GM04503 (cell line): ENCODE results near the gene PHACTR1.
"Not testable (repeated sequence)": the region's sequence is repeated elsewhere in the genome, so short reads cannot be mapped to it uniquely, and the experiment has no call there.

Source experiments
- DNase-seq: peaks from one replicate; pipeline ENCODE4 v3.0.0-alpha.2; 2012; ENCODE audit warnings: low read depth

The PHACTR1 gene

GRCh38 chr6:13159822-13160221, 443.3 kb downstream of the PHACTR1 start:
- not testable (repeated sequence) for DNase-seq

GRCh38 chr6:13163161-13163944, 446.8 kb downstream of the PHACTR1 start:
- DNase-seq, result no peak

- DNase-seq, result no peak
These were observed 447.7 kb downstream of the PHACTR1 start for GRCh38 chr6:13164291-13164690.

DNA sequence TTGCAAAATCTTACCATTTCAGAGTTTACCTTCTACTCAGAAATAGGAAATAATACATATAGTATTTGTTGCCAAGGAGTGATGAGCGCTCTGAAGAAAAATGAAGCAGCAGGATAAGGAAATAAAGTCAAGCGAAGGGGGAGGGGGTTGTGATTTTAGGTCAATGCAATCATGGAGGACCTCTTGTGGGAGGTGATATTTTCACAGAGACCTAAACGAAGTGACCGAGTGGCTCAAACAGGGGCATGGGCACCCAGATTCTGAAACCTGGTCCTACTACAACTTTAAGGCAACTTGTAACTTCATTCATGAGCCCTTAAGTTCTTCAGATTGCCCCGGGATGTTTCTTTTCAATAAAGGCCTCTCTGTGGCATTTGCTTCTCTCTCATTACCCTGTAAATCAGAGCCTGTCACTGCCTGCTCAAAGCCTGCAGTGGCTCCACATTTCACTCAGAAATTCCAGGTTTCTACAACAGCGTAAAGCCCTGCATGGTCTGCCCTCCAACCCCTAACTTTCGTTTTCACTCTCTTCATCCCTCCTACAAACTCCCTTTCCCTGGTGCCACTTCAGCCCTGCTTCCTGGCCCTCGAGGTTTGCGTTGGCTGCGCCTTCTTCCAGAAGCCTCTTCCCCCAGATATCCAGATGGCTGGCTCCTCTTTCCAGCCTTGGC, 449.1 kb downstream of the PHACTR1 start:
- DNase-seq, result no peak

- DNase-seq, result no peak
These were observed 449.7 kb downstream of the PHACTR1 start for GRCh38 chr6:13166269-13166668.

DNA sequence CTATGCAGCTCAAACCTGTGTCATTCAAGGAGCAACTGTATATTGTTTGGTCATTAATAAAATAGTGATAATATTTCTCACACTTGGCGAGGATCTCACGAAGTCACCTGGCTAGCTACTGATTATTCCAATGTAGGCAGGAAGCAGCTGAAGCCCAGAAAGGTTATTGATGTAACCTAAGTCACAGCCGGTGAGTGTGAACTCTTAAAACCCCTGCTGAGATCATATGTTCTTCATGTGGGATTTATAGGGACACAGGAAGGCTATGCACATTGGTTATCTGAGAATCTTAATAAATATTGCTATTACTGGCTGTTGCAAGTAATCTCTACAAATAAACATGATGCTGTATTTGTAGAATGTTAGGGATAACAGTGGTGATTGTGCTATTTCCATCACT, 450.3 kb downstream of the PHACTR1 start:
- DNase-seq, result no peak

GRCh38 chr6:13172291-13172690, 455.7 kb downstream of the PHACTR1 start:
- no peak for DNase-seq

DNA sequence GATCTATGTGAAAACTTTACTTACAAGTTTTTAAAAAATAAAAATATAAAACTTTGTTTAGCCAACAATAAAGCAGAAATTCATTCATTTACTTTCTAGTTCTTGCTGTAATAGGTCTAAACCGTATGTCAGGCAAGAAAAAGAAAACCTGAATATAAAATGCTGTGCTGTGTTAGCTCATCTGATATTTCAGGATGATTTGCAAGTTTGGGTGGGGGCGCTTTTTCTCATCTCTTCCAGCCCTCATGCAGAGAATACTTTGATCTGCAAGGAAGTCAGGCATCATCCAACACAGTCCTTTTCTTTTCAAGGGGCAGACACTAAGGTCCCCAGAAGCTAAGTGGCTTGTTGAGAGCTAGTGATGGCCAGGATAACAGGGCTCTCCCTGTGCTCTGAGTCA, 458.5 kb downstream of the PHACTR1 start:
- DNase-seq, result no peak

DNA sequence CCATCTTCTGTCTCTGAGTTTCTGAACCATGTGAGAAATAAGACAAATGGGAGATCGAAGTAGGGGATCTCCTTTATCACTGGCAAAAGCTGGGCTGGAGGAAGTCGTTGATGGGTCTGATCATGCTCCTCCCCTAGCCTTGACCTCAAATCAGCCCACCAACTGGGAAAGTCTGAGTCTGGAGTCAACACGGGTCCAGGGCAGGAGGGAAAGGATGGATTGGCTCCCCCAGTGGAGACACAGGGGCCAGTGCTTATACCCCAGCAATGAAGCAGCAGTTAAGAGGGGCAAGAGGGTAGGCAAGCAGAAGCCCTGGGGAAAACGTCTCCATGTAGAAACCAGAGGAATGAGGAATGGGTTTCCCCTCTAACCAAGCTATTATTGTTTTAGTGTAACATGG, 459.2 kb downstream of the PHACTR1 start:
- DNase-seq, result no peak

DNA sequence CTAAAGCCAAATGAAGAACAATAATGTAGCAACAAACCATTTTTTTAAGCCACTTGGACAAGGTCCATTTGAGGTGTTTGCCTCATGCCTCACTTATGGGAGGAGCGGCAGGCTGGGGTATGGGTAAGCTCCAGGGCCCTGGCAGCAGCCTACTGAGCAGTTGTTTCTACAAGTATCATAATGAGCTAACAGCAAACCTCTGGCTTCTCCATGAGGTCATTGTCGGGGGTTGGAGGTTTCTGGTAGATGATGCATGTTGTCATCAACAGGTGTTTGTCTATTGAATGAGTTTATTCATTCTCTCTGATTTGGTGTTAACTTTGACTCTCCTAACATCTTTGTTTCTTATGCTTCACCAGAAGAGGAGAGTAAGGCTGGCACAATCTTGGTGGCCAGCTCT, 461.1 kb downstream of the PHACTR1 start:
- DNase-seq, result no peak

GRCh38 chr6:13178107-13178506, 461.5 kb downstream of the PHACTR1 start:
- no peak for DNase-seq

- no peak for DNase-seq
These were observed 464.0 kb downstream of the PHACTR1 start for GRCh38 chr6:13180538-13180937.

- DNase-seq, result no peak
These were observed 464.8 kb downstream of the PHACTR1 start for GRCh38 chr6:13181393-13181792.

DNA sequence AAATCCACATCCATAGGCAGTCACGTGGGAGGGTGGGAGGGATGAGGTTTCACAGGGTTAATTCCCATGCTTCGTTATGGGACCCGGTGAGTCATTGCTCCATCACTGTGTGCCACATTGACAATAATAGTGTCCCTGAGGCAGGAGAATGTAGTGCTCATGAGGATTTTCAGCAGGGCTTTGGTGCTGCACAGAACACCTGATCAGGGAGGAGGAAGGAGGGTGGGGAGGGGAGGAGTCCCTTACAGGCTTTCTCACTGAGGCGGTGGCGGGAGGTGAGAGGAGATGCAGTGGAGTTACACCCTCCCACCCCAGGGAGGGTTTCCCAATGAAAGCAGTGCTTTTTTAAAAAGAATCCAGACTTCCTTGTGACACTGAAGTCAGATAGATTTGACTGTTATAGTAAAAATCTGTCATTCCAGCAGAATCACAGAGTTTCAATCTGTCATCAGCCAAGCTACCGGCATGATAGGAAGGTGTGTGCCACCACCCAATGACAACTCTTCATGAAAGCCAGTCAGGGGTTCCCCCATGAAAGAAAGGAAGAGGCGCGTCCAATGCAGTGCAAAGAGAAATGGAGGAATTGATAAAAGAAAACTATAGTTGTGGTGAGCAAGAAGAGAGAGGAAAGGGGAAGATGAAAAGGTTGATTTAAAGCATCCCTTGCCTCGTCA, 467.0 kb downstream of the PHACTR1 start:
- no peak for DNase-seq

- DNase-seq, result no peak
These were observed 467.5 kb downstream of the PHACTR1 start for GRCh38 chr6:13184089-13184468.

DNA sequence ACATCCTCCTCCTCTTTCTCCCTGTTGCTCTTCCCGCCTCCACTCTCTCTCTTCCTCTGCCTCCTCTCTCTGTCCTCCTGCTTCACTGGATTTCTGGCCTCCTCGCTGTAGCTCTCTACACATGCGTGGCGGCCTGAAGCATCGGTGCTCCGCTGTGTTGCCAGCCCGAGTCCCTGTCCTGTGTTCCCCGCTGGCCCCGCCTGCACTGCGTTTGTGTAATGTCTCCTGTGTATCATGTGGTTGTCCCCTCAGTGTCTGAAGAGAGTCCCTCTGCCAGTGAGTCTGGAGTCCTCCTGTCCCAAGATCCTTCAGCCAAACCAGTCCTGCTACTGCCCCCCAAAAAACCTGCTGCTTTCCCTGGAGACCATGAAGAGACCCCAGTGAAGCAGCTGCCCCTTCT, 468.0 kb downstream of the PHACTR1 start:
- no peak for DNase-seq

DNA sequence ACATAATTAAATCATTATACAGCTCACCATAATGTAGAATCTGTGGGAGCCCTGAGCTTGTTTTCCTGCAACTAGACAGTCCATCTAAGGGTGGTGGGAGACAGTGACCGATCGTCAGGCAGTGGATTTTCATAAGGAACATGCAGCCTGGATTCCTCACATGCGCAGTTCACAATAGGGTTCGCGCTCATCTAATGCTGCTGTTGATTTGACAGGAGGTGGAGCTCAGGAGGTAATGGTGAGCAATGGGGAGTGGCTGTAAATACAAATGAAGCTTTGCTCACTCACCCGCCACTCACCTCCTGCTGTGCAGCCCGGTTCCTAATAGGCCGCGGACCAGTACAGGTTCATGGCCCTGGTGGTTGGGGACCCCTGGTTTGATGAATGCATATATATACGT, 470.3 kb downstream of the PHACTR1 start:
- DNase-seq, result no peak

DNA sequence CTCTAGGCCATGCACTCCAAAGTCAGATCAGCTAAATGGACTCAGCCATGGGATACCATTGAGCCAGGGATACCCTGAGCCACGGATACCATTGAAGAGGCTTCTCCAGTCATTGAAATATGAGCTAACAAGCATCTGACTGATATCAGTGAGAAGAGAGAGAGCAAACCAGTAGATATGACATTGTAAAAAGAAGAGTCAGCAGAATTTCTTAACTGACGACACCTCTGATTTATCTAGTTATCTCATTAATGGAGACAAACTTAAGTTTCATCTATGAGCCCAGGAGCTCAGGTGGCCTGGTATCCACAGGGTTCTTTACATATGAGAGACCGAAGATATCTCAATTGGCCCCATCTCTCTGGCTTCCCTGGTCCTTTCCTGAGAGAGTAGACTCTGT, 471.1 kb downstream of the PHACTR1 start:
- no peak for DNase-seq

DNA sequence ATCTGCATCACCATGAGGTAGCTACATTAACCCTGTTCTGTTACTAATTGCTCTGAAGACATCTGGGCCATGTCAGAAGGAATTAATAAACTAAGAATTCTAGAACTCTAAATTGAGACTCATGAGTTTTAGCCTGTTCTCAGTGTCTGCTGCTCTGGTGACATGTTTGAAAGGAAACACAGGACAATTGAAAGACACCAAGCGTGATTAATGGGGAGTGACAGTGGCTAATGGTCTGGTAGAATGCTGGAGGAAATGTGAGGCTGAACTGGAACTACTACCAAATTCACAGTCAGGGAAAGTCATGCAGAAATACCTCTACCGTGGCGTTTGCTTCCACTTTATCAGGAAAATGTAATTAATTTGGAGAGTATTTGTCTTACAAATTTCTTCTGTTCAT, 471.7 kb downstream of the PHACTR1 start:
- no peak for DNase-seq

- DNase-seq, result no peak
These were observed 473.1 kb downstream of the PHACTR1 start for GRCh38 chr6:13189710-13190109.

- DNase-seq, result no peak
These were observed 473.8 kb downstream of the PHACTR1 start for GRCh38 chr6:13190376-13190775.

- no peak for DNase-seq
These were observed 474.9 kb downstream of the PHACTR1 start for GRCh38 chr6:13191461-13191860.

DNA sequence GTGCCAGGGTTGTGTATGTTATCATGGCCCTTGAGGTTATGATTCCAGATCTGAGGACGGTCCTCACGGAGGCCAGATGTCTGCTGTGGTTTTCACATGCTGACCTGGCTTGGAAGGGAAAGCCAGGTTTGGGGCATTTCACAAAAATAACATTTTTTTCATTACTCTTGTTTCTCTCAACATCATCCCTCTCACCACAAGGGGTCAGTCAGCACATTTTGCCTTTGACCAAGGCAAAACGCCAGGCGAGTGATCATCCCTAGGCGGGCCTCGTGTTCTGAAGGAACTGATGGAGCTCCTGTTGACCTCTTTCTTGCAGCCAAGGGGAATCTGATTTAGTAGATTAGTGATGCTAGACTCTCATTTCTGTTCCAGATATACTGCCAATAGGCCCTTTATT, 478.3 kb downstream of the PHACTR1 start:
- DNase-seq, result peak; percentile 28
